ENCODE measurements around the gene NPAS3. TPM values are rescaled to one million over a fixed set of nuclear protein-coding genes. Genes with fewer than 3 reads are reported as not detected.

NPAS3 gene
- total RNA-seq, 1 donor from 2014 or later: 1.6 TPM

- TF ChIP-seq CTCF (IDR thresholded peaks at IDR 0.05; ENCODE audit: unreplicated experiment): no peak
- Mint-ChIP-seq H3K9me3 (ENCODE audit: unreplicated experiment) (no peaks in the 10 kb centered on the region), H3K4me1 (ENCODE audit: unreplicated experiment) (no peaks in the 10 kb centered on the region), H3K27ac (ENCODE audit: unreplicated experiment) (no peak overlapping the region), H3K36me3 (ENCODE audit: low read depth, unreplicated experiment) (no peaks in the 10 kb centered on the region), H3K4me3 (ENCODE audit: unreplicated experiment) (no peak overlapping the region), H3K27me3 (ENCODE audit: unreplicated experiment) (no peaks in the 10 kb centered on the region)
- no peak for DNase-seq (ENCODE audit: low spot score)
Observed at GRCh38 chr14:33376510-33376909, 437.8 kb downstream of the NPAS3 start.

- TF ChIP-seq CTCF (IDR thresholded peaks at IDR 0.05; ENCODE audit: unreplicated experiment): no peak
- Mint-ChIP-seq H3K4me3 (ENCODE audit: unreplicated experiment) (no peak overlapping the region), H3K9me3 (ENCODE audit: unreplicated experiment) (no peaks in the 10 kb centered on the region), H3K36me3 (ENCODE audit: low read depth, unreplicated experiment) (no peaks in the 10 kb centered on the region), H3K27ac (ENCODE audit: unreplicated experiment) (no peak overlapping the region), H3K27me3 (ENCODE audit: unreplicated experiment) (no peaks in the 10 kb centered on the region), H3K4me1 (ENCODE audit: unreplicated experiment) (no peaks in the 10 kb centered on the region)
- no peak for DNase-seq (ENCODE audit: low spot score)
Observed at GRCh38 chr14:33377596-33378390, 439.1 kb downstream of the NPAS3 start.

- Mint-ChIP-seq H3K9me3 (ENCODE audit: unreplicated experiment) (no peaks in the 10 kb centered on the region), H3K27ac (ENCODE audit: unreplicated experiment) (no peak overlapping the region), H3K4me3 (ENCODE audit: unreplicated experiment) (no peak overlapping the region), H3K36me3 (ENCODE audit: low read depth, unreplicated experiment) (no peaks in the 10 kb centered on the region), H3K27me3 (ENCODE audit: unreplicated experiment) (no peaks in the 10 kb centered on the region), H3K4me1 (ENCODE audit: unreplicated experiment) (no peaks in the 10 kb centered on the region)
- no peak for TF ChIP-seq CTCF (IDR thresholded peaks at IDR 0.05; ENCODE audit: unreplicated experiment)
- no peak for DNase-seq (ENCODE audit: low spot score)
Observed at GRCh38 chr14:33381717-33382116, 443.0 kb downstream of the NPAS3 start.

GRCh38 chr14:33386140-33386539 is 447.5 kb downstream of the NPAS3 start:
- H3K27ac Mint-ChIP-seq (ENCODE audit: unreplicated experiment): no peak overlapping the region
- DNase-seq (ENCODE audit: low spot score): no peak
- no peaks in the 10 kb centered on the region for H3K36me3 Mint-ChIP-seq (ENCODE audit: low read depth, unreplicated experiment)
- H3K4me1 Mint-ChIP-seq (ENCODE audit: unreplicated experiment): no peaks in the 10 kb centered on the region
- no peaks in the 10 kb centered on the region for H3K9me3 Mint-ChIP-seq (ENCODE audit: unreplicated experiment)
- no peaks in the 10 kb centered on the region for H3K27me3 Mint-ChIP-seq (ENCODE audit: unreplicated experiment)
- no peak overlapping the region for H3K4me3 Mint-ChIP-seq (ENCODE audit: unreplicated experiment)
- no peak for TF ChIP-seq CTCF (IDR thresholded peaks at IDR 0.05; ENCODE audit: unreplicated experiment)

GRCh38 chr14:33386781-33387180 is 448.1 kb downstream of the NPAS3 start:
- Mint-ChIP-seq H3K36me3 (ENCODE audit: low read depth, unreplicated experiment) (no peaks in the 10 kb centered on the region), H3K9me3 (ENCODE audit: unreplicated experiment) (no peaks in the 10 kb centered on the region), H3K4me1 (ENCODE audit: unreplicated experiment) (no peaks in the 10 kb centered on the region), H3K4me3 (ENCODE audit: unreplicated experiment) (no peak overlapping the region), H3K27ac (ENCODE audit: unreplicated experiment) (no peak overlapping the region), H3K27me3 (ENCODE audit: unreplicated experiment) (no peaks in the 10 kb centered on the region)
- TF ChIP-seq CTCF (IDR thresholded peaks at IDR 0.05; ENCODE audit: unreplicated experiment): no peak
- no peak for DNase-seq (ENCODE audit: low spot score)
